ENCODE results near the gene BMP8A.

GRCh38 chr1:39505289-39505688 is 13.9 kb downstream of the BMP8A start:
- TF ChIP-seq CTCF (IDR thresholded peaks at IDR 0.05) (no peak), ZFX (IDR thresholded peaks at IDR 0.05; ENCODE audit: borderline replicate concordance) (no peak)

Data from 22Rv1 (cell line).